ENCODE results near the gene LRMDA. TPM values are rescaled to one million over a fixed set of nuclear protein-coding genes. Genes with fewer than 3 reads are reported as not detected.

Gene LRMDA
- polyA plus RNA-seq, 2 of the 4 experiments (the other 2 are of a cell fraction) = 4.6 to 5.2 TPM

DNA sequence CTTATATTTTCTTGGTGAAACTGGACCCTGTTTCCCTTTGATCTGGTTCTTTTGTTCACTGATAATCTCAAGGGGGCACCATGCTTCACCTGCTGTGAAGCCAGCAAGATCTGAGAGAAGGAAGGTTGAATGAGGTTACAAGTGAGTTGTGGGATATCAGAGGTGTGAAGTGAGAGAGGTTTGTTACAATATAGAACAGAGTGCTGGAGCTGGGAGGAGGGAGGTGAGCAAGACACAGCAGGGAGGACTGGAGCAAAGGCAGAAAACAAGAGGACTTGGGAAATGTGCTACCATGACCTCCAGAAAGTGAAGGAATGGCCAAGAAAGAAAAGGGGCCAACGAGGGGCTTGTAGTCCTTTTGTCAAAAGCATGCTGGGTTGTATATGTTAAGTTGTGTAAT, 156.6 kb downstream of the LRMDA start:
- H3K4me3 ChIP-seq = no peak overlapping the region
- 13% methylated on average over 1 of the region's 1 CpG for WGBS (ENCODE audit: missing lambda C conversion rate)
- no peak for ATAC-seq
- no peaks in the 10 kb centered on the region for H3K4me1 ChIP-seq
- H3K4me2 ChIP-seq = no peak overlapping the region
- POLR2A ChIA-PET = no interaction called here
- no peak for TF ChIP-seq POLR2A (IDR thresholded peaks at IDR 0.05; ENCODE audit: low read length)
- TF ChIP-seq TP53 (CRISPR knock-in tag; IDR thresholded peaks at IDR 0.05) = no peak
- TF ChIP-seq, protein P1, sequence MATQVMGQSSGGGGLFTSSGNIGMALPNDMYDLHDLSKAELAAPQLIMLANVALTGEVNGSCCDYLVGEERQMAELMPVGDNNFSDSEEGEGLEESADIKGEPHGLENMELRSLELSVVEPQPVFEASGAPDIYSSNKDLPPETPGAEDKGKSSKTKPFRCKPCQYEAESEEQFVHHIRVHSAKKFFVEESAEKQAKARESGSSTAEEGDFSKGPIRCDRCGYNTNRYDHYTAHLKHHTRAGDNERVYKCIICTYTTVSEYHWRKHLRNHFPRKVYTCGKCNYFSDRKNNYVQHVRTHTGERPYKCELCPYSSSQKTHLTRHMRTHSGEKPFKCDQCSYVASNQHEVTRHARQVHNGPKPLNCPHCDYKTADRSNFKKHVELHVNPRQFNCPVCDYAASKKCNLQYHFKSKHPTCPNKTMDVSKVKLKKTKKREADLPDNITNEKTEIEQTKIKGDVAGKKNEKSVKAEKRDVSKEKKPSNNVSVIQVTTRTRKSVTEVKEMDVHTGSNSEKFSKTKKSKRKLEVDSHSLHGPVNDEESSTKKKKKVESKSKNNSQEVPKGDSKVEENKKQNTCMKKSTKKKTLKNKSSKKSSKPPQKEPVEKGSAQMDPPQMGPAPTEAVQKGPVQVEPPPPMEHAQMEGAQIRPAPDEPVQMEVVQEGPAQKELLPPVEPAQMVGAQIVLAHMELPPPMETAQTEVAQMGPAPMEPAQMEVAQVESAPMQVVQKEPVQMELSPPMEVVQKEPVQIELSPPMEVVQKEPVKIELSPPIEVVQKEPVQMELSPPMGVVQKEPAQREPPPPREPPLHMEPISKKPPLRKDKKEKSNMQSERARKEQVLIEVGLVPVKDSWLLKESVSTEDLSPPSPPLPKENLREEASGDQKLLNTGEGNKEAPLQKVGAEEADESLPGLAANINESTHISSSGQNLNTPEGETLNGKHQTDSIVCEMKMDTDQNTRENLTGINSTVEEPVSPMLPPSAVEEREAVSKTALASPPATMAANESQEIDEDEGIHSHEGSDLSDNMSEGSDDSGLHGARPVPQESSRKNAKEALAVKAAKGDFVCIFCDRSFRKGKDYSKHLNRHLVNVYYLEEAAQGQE (IDR thresholded peaks at IDR 0.05) = no peak
- no peak for TF ChIP-seq NR3C1 (IDR thresholded peaks at IDR 0.05)
- TF ChIP-seq, protein P2, sequence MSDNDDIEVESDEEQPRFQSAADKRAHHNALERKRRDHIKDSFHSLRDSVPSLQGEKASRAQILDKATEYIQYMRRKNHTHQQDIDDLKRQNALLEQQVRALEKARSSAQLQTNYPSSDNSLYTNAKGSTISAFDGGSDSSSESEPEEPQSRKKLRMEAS (IDR thresholded peaks at IDR 0.05) = no peak
- TF ChIP-seq ESRRA (IDR thresholded peaks at IDR 0.05; ENCODE audit: borderline replicate concordance, low read length) = no peak
- no peaks in the 10 kb centered on the region for H3K9me3 ChIP-seq
- no peak for FAIRE-seq
- DNase-seq (ENCODE audit: low read depth in 1 of 2, low spot score in 1 of 2) = no peak
- no peak overlapping the region for H3K27ac ChIP-seq
- CTCF ChIA-PET = no interaction called here

DNA sequence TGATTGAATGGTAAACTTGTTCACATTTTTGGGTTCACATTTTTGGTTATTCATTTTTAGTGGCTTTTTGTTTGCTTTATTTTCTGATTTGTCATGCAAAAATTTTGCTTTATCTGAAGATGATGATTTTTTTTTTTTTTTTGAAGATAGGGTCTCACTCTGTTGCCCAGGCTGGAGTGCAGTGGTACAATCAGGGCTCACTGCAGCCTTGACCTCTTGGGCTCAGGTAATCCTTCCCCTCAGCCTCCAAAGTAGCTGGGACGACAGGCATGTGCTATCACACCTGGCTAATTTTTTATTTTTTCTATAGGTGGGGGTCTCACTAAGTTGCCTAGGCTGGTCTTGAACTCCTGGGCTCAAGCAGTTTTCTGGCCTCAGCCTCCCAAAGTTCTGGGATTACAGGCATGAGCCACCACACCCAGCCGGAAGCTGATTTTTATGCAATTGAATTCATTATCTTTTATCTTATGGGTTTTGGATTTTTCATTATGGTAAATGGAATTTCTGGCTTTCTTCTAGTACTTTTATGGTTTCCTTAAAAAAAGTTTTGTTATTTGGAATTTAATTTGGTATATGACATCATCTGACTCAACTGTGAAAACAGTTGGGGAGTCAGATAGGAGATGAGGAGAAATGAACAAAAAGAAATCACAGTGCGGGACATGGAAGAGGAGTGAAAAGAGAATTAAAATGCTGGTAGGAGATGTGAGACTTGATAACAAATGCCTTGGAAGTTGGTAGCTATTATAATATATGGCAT, 158.7 kb downstream of the LRMDA start:
- no peak overlapping the region for H3K27ac ChIP-seq
- H3K9me3 ChIP-seq = no peaks in the 10 kb centered on the region
- no peak overlapping the region for H3K4me2 ChIP-seq
- TF ChIP-seq, protein P3, sequence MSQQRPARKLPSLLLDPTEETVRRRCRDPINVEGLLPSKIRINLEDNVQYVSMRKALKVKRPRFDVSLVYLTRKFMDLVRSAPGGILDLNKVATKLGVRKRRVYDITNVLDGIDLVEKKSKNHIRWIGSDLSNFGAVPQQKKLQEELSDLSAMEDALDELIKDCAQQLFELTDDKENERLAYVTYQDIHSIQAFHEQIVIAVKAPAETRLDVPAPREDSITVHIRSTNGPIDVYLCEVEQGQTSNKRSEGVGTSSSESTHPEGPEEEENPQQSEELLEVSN (IDR thresholded peaks at IDR 0.05; ENCODE audit: borderline replicate concordance, low read depth) = no peak
- TF ChIP-seq FOSB (CRISPR knock-in tag; IDR thresholded peaks at IDR 0.05) = no peak
- no peak for TF ChIP-seq POLR2AphosphoS2 (conservative IDR thresholded peaks at IDR 0.05; ENCODE audit: low read length)
- TF ChIP-seq, protein P4, sequence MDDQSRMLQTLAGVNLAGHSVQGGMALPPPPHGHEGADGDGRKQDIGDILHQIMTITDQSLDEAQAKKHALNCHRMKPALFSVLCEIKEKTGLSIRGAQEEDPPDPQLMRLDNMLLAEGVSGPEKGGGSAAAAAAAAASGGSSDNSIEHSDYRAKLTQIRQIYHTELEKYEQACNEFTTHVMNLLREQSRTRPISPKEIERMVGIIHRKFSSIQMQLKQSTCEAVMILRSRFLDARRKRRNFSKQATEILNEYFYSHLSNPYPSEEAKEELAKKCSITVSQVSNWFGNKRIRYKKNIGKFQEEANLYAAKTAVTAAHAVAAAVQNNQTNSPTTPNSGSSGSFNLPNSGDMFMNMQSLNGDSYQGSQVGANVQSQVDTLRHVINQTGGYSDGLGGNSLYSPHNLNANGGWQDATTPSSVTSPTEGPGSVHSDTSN (IDR thresholded peaks at IDR 0.05) = no peak
- CTCF ChIA-PET = no interaction called here
- H3K4me3 ChIP-seq = no peak overlapping the region
- DNase-seq (ENCODE audit: low read depth in 1 of 2, low spot score in 1 of 2) (no peak), FAIRE-seq (no peak), ATAC-seq (no peak)
- no peaks in the 10 kb centered on the region for H3K4me1 ChIP-seq
- 87% methylated on average over 3 of the region's 3 CpGs for WGBS (ENCODE audit: missing lambda C conversion rate)
- POLR2A ChIA-PET = no interaction called here

DNA sequence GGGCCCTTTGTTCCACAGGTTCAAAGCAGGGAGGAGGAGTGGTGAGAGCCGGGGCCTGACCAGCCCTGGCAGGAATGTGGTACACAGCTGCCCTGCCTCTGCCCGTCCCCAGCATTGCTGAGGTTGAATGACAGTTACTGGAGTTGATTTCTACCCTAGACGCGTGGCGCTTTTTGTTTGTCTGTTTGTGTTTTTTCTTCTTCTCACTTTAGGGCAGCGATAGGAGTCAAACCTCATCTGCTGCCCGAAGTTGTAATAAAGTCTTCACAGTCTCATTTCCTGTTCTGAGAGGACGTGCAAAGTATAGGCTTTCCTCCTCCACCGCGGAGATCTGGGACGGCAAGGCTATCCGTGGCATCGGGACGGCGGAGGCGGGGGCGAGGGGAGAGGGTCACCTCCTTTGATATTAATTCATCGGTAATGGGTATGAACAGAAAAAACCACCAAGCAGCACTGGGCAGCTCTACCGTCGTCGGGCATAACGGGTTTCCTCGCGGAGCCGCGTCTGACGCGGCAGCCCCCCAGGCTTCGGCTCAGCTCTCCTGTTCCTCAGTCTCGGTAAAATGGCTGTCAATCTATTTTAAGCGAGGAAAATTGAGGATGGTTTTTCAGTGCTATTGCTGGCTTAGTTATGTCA, 160.8 kb downstream of the LRMDA start:
- ATAC-seq (no peak), DNase-seq (ENCODE audit: low read depth in 1 of 2, low spot score in 1 of 2) (no peak), FAIRE-seq (no peak)
- Histone ChIP-seq H3K27ac (no peak overlapping the region), H3K9me3 (no peaks in the 10 kb centered on the region), H3K4me2 (no peak overlapping the region), H3K4me1 (no peaks in the 10 kb centered on the region), H3K4me3 (no peak overlapping the region)
- POLR2A ChIA-PET = no interaction called here
- 91% methylated on average over 31 of the region's 31 CpGs for WGBS (ENCODE audit: missing lambda C conversion rate)
- CTCF ChIA-PET = no interaction called here
- TF ChIP-seq HEYL (CRISPR knock-in tag; IDR thresholded peaks at IDR 0.05) = no peak
- TF ChIP-seq, protein P5, sequence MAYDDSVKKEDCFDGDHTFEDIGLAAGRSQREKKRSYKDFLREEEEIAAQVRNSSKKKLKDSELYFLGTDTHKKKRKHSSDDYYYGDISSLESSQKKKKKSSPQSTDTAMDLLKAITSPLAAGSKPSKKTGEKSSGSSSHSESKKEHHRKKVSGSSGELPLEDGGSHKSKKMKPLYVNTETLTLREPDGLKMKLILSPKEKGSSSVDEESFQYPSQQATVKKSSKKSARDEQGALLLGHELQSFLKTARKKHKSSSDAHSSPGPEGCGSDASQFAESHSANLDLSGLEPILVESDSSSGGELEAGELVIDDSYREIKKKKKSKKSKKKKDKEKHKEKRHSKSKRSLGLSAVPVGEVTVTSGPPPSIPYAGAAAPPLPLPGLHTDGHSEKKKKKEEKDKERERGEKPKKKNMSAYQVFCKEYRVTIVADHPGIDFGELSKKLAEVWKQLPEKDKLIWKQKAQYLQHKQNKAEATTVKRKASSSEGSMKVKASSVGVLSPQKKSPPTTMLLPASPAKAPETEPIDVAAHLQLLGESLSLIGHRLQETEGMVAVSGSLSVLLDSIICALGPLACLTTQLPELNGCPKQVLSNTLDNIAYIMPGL (CRISPR knock-in tag; IDR thresholded peaks at IDR 0.05; ENCODE audit: borderline replicate concordance) = no peak
- TF ChIP-seq ZC3H11A (IDR thresholded peaks at IDR 0.05) = no peak
- TF ChIP-seq MAZ (IDR thresholded peaks at IDR 0.05; ENCODE audit: borderline replicate concordance, low read depth, low read length) = no peak
- no peak for TF ChIP-seq CBX8 (IDR thresholded peaks at IDR 0.05)
- TF ChIP-seq RNF2 (IDR thresholded peaks at IDR 0.05; ENCODE audit: borderline replicate concordance, low read depth) = no peak
- no peak for TF ChIP-seq FOSL2 (IDR thresholded peaks at IDR 0.05)
- no peak for TF ChIP-seq FOSL2 (CRISPR knock-in tag; IDR thresholded peaks at IDR 0.05)
- TF ChIP-seq NR3C1 (IDR thresholded peaks at IDR 0.05) = no peak
- no peak for TF ChIP-seq GATA3 (IDR thresholded peaks at IDR 0.05; ENCODE audit: borderline replicate concordance)
- no peak for TF ChIP-seq NFE2L2 (conservative IDR thresholded peaks at IDR 0.05; ENCODE audit: low read length)
- TF ChIP-seq, protein P6, sequence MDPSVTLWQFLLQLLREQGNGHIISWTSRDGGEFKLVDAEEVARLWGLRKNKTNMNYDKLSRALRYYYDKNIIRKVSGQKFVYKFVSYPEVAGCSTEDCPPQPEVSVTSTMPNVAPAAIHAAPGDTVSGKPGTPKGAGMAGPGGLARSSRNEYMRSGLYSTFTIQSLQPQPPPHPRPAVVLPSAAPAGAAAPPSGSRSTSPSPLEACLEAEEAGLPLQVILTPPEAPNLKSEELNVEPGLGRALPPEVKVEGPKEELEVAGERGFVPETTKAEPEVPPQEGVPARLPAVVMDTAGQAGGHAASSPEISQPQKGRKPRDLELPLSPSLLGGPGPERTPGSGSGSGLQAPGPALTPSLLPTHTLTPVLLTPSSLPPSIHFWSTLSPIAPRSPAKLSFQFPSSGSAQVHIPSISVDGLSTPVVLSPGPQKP (IDR thresholded peaks at IDR 0.05; ENCODE audit: low read depth, low read length) = no peak
- TF ChIP-seq RCOR1 (IDR thresholded peaks at IDR 0.05; ENCODE audit: low read depth, low read length) = no peak

All from A549 (cell line).